Measurements from ENCODE around the gene ARVCF. TPM values are rescaled to one million over a fixed set of nuclear protein-coding genes. Genes with fewer than 3 reads are reported as not detected.

The ARVCF gene
- total and polyA plus RNA-seq, 12 donors, result 22.2 to 58.9 (median 32.1) TPM

DNA sequence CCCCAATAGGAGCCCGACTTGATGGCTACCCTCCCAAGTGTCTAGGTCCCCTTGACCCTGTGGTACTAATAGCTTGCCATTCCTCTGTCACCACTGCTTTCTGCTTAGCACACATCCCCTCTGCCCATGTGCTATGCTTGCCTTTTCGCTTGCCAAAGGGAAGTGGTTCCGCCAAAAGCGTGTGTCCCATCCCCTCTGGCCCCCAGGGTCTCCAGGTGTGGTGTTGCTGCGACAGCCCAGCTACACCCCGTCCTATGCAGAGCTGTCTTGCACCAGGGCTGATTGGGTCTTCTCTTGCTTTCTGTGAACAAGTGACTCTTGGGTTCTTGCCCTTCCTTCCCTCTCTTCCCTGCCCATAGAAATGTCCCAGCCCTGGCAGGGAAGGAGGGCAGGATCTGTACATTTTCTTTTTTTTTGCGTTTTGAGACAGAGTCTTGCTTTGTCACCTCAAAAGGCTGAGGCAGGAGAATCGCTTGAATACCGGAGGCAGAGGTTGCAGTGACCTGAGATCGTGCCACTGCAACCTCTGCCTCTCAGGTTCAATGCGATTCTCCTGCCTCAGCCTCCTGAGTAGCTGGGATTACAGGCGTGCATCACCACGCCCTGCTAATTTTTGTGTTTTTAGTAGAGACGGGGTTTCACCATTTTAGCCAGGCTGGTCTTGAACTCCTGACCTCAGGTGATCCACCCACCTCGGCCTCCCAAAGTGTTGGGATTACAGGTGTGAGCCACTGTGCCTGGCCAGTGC, 8.2 kb upstream of the ARVCF start:
- Histone ChIP-seq H3K4me3 (peak overlapping the region in 1 of 10 donors; percentile 12), H3K9me3 (no peaks in the 10 kb centered on the region), H3K36me3 (peaks cover 0 to 10% (median 0%) of the 10 kb centered on the region in 9 donors), H3K27ac (peak overlapping the region in 6 of 10 donors; percentile 17 to 98 (median 84)), H3K4me1 (peaks cover 48 to 92% (median 72%) of the 10 kb centered on the region in 9 donors), H3K27me3 (no peaks in the 10 kb centered on the region)
- ATAC-seq, result no peak
- TF ChIP-seq, protein P1, sequence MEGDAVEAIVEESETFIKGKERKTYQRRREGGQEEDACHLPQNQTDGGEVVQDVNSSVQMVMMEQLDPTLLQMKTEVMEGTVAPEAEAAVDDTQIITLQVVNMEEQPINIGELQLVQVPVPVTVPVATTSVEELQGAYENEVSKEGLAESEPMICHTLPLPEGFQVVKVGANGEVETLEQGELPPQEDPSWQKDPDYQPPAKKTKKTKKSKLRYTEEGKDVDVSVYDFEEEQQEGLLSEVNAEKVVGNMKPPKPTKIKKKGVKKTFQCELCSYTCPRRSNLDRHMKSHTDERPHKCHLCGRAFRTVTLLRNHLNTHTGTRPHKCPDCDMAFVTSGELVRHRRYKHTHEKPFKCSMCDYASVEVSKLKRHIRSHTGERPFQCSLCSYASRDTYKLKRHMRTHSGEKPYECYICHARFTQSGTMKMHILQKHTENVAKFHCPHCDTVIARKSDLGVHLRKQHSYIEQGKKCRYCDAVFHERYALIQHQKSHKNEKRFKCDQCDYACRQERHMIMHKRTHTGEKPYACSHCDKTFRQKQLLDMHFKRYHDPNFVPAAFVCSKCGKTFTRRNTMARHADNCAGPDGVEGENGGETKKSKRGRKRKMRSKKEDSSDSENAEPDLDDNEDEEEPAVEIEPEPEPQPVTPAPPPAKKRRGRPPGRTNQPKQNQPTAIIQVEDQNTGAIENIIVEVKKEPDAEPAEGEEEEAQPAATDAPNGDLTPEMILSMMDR (IDR thresholded peaks at IDR 0.05), result no peak
- WGBS, 2 donors, result 92% methylated on average over 15 of the region's 15 CpGs
- no peak for DNase-seq
- intact Hi-C loops (cut with DNase I), result loop anchor here in 6 of 10 donors (5.0 to 10.0 kb wide), 6 partner anchors 52 to 300 kb away; partner anchors contain the start of genes DGCR8 (in 2 of the 6), DGCR6L (in 1 of the 6), RANBP1 (in 1 of the 6) and TRMT2A (in 1 of the 6)

DNA sequence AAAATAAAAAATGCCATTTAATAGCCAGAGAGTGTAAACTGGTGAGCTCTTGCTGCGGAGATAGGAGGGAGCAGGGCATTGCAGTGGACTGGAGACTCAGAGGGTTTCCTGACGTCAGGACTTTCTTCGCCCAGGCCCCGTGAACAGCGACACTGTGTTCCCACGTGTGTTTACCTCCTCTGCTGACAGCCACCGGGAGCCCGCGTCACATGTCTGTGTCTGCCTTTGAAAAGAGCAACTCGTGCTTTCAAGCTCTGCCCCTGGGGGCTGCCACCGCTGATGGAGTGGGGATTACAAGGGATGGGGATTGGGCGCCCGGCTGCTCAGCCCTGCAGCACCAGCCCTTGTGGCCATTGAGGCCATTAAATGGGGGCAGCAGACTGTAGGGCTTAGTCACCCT, 7.6 kb upstream of the ARVCF start:
- Histone ChIP-seq H3K27me3 (no peaks in the 10 kb centered on the region), H3K4me3 (no peak overlapping the region), H3K9me3 (no peaks in the 10 kb centered on the region), H3K36me3 (peaks cover 0 to 10% (median 0%) of the 10 kb centered on the region in 9 donors), H3K4me1 (peaks cover 42 to 86% (median 66%) of the 10 kb centered on the region in 9 donors), H3K27ac (peak overlapping the region in 7 of 10 donors; percentile 17 to 98 (median 98))
- intact Hi-C loops (cut with DNase I), result loop anchor here in 3 of 10 donors (5.0 to 10.0 kb wide), 3 partner anchors 58 to 301 kb away; partner anchors contain the start of genes DGCR8 (in 2 of the 3), DGCR6L (in 1 of the 3), RANBP1 (in 1 of the 3) and TRMT2A (in 1 of the 3)
- peak; percentile 42 to 54 for DNase-seq
- 53% methylated on average over 13 of the region's 13 CpGs for WGBS, 2 donors
- TF ChIP-seq, protein P1 (IDR thresholded peaks at IDR 0.05), result no peak
- peak in 5 of 8 donors; percentile 19 to 64 (median 31) for ATAC-seq

DNA sequence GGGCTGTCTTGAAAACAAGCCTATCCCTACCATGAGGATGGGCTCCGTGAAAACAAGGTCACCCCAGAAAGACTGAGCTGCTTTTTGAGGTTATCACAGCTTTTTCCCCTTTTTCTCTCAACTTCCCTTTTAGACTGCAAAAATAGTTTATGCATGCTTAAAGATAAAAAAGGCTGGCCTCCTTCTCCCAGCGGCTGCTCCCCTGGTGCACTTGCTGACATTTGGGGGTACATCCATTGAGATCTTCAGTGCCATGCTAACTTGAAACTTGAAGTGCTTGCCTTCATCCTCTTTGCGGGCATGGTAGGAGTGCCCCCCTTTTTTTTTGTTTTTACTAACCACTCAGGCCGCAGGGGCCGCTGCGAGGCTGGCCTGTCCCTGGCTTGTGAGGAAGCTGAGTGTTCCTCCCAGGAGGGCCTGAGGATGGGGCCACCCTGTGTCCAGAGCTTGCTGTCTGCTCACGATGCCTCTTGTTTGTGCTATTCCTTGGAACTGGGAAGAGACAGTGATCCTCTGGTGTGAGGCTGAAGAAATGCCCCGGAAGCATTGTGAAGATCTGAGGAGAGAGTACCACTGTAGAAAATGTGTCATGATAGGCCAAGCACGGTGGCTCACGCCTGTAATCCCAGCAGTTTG, 6.5 kb upstream of the ARVCF start:
- DNase-seq (no peak), ATAC-seq (no peak)
- Histone ChIP-seq H3K9me3 (no peaks in the 10 kb centered on the region), H3K27ac (peak overlapping the region; percentile 86 to 99 (median 98)), H3K4me3 (peak overlapping the region in 6 of 10 donors; percentile 92 to 99 (median 98)), H3K4me1 (peaks cover 30 to 74% (median 55%) of the 10 kb centered on the region in 9 donors), H3K27me3 (peaks cover 0 to 2% (median 0%) of the 10 kb centered on the region in 7 donors), H3K36me3 (peaks cover 0 to 10% (median 0%) of the 10 kb centered on the region in 9 donors)
- TF ChIP-seq, protein P1 (IDR thresholded peaks at IDR 0.05), result no peak
- WGBS, 2 donors, result 73 to 83% methylated on average over 10 of the region's 10 CpGs
- intact Hi-C loops (cut with DNase I), result loop anchor here in 3 of 10 donors (5.0 to 10.0 kb wide), 3 partner anchors 59 to 302 kb away; partner anchors contain the start of genes DGCR8 (in 2 of the 3), DGCR6L (in 1 of the 3), RANBP1 (in 1 of the 3) and TRMT2A (in 1 of the 3)

Measured in heart right ventricle (tissue), 16 donors.